HCT116 (cell line): Measurements from ENCODE around the gene CD34. TPM values are rescaled to one million over a fixed set of nuclear protein-coding genes. Genes with fewer than 3 reads are reported as not detected.

Experiments used
- ATAC-seq: fragments of 200-7000 bp; cut with Tn5 transposase; 2 replicates; pipeline ENCODE4 v1.9.1; 2020; ENCODE audit warnings: mild to moderate bottlenecking, moderate library complexity
- BruUV-seq: library from RNA; stranded (reverse); fragments of 400-500 nt; replicated peaks from 2 replicates; lab custom pipeline; 2021; lab: Mats Ljungman, UMichigan
- CTCF ChIA-PET: fragments of 300-600 bp; sonication (Branson Sonifier 250); formaldehyde crosslinking; loops from one replicate; lab custom pipeline; 2021; ENCODE audit warnings: antibody characterized with exemption; lab: Charles Lee
- POLR2A ChIA-PET: fragments of 300-600, 350-600 bp; sonication (Branson Sonifier 250); formaldehyde crosslinking; loops from one replicate; lab custom pipeline; 2021; ENCODE audit warnings: antibody characterized with exemption; lab: Charles Lee
- RAD21 ChIA-PET, 2 experiments: fragments of 300-600 bp; sonication (Branson Sonifier 250); formaldehyde crosslinking; loops; one replicate each; lab custom pipeline; 2023; ENCODE audit warnings: low total read pairs in 2 of 2; ENCODE audit not compliant: uncharacterized antibody in 2 of 2, unreplicated experiment in 2 of 2, low non-redundant PET in 1 of 2; lab: Charles Lee
- DNase-seq: peaks from one replicate; pipeline ENCODE4 v3.0.0-alpha.2; 2010; ENCODE audit warnings: low read depth, low spot score
- H2AFZ ChIP-seq: fragments of 200-600 bp; shearing (Covaris generic), sonication (generic); 2 replicates; pipeline ENCODE4 v1.6.1; 2017; ENCODE audit warnings: low read depth, mixed run types, mixed read lengths, antibody characterized with exemption, low read length; ENCODE audit not compliant: poor library complexity, severe bottlenecking
- H3K27ac ChIP-seq: 2 replicates; pipeline ENCODE4 v1.5.1; 2012; ENCODE audit warnings: low read depth, low read length
- H3K27me3 ChIP-seq: fragments of 200-600 bp; sonication (generic); 2 replicates; pipeline ENCODE4 v1.6.1; 2016; ENCODE audit warnings: mixed run types, low read length, mixed read lengths; ENCODE audit not compliant: insufficient read depth
- H3K36me3 ChIP-seq, 2 experiments: fragments of 200-500 bp in 1 of 2; fragments of 200-600 bp in 1 of 2; sonication (Bioruptor generic) in 1 of 2; sonication (generic) in 1 of 2; 2 replicates each; pipeline versions ENCODE4 v1.5.1 to v1.6.1; 2014 to 2016; ENCODE audit warnings: low read length in 2 of 2, inconsistent platforms in 1 of 2, mixed read lengths in 1 of 2, mixed run types in 1 of 2; ENCODE audit not compliant: insufficient read depth in 2 of 2, control insufficient read depth in 1 of 2
- H3K4me1 ChIP-seq, 2 experiments: fragments of 200-600 bp in 1 of 2; sonication (generic) in 1 of 2; 2 replicates each; pipeline versions ENCODE4 v1.5.1 to v1.6.1; 2012 to 2017; ENCODE audit warnings: low read length in 2 of 2, inconsistent platforms in 1 of 2, mild to moderate bottlenecking in 1 of 2, mixed read lengths in 1 of 2, mixed run types in 1 of 2, moderate library complexity in 1 of 2; ENCODE audit not compliant: insufficient read depth in 2 of 2, control insufficient read depth in 1 of 2
- H3K4me2 ChIP-seq: fragments of 200-600 bp; sonication (generic); 2 replicates; pipeline ENCODE4 v1.6.1; 2017; ENCODE audit warnings: mixed run types, low read length, mixed read lengths
- H3K4me3 ChIP-seq, 2 experiments: fragments of 200-600 bp in 1 of 2; sonication (generic) in 1 of 2; replicated peaks in 1 of 2; 2 replicates each; pipeline ENCODE4 v1.5.1; 2011 to 2016; ENCODE audit warnings: low read length in 2 of 2, control low read depth in 1 of 2, low read depth in 1 of 2, mild to moderate bottlenecking in 1 of 2, mixed read lengths in 1 of 2, mixed run types in 1 of 2
- H3K79me2 ChIP-seq: fragments of 200-600 bp; sonication (generic); 2 replicates; pipeline ENCODE4 v1.6.1; 2017; ENCODE audit warnings: mild to moderate bottlenecking, mixed run types, low read length, moderate library complexity, mixed read lengths; ENCODE audit not compliant: insufficient read depth
- H3K9ac ChIP-seq: fragments of 200-600 bp; sonication (generic); 2 replicates; pipeline ENCODE4 v1.6.1; 2016; ENCODE audit warnings: low read length, mixed read lengths
- H3K9me2 ChIP-seq: fragments of 200-600 bp; sonication (generic), shearing (Covaris generic); 2 replicates; pipeline ENCODE4 v1.6.1; 2017; ENCODE audit warnings: mixed run types, mild to moderate bottlenecking, moderate library complexity; ENCODE audit not compliant: insufficient read depth
- H3K9me3 ChIP-seq, 2 experiments: fragments of 200-500 bp in 1 of 2; fragments of 200-600 bp in 1 of 2; sonication (Bioruptor generic) in 1 of 2; sonication (generic) in 1 of 2; 2 replicates each; pipeline ENCODE4 v1.6.1; 2014 to 2017; ENCODE audit warnings: low read length in 2 of 2, mixed read lengths in 2 of 2, inconsistent platforms in 1 of 2, low read depth in 1 of 2, mild to moderate bottlenecking in 1 of 2, mixed run types in 1 of 2, moderate library complexity in 1 of 2; ENCODE audit not compliant: control insufficient read depth in 1 of 2, insufficient read depth in 1 of 2
- H4K20me1 ChIP-seq: fragments of 200-600 bp; sonication (generic), shearing (Covaris generic); 2 replicates; pipeline ENCODE4 v1.6.1; 2017; ENCODE audit warnings: mixed run types, mild to moderate bottlenecking, moderate library complexity; ENCODE audit not compliant: insufficient read depth
- CBX3 ChIP-seq: IDR thresholded peaks from 2 replicates; pipeline ENCODE4 v1.6.1; 2012; ENCODE audit warnings: low read depth
- CEBPB ChIP-seq: IDR thresholded peaks from 2 replicates; pipeline ENCODE4 v1.6.1; 2012; ENCODE audit warnings: low read depth
- EGR1 ChIP-seq: IDR thresholded peaks from 2 replicates; pipeline ENCODE4 v1.6.1; 2012; ENCODE audit warnings: low read depth
- ELF1 ChIP-seq: IDR thresholded peaks from 2 replicates; pipeline ENCODE4 v1.6.1; 2012; ENCODE audit warnings: low read depth, borderline replicate concordance
- EZH2 ChIP-seq: fragments of 200-600 bp; sonication (generic); IDR thresholded peaks from 2 replicates; pipeline ENCODE4 v1.6.1; 2017; ENCODE audit warnings: antibody characterized with exemption, mixed run types
- EZH2phosphoT487 ChIP-seq: fragments of 200-600 bp; IDR thresholded peaks from 2 replicates; pipeline ENCODE4 v1.6.1; 2018; ENCODE audit warnings: antibody characterized with exemption, borderline replicate concordance
- FOSL1 ChIP-seq: IDR thresholded peaks from 2 replicates; pipeline ENCODE4 v1.6.1; 2012; ENCODE audit warnings: low read depth
- JUND ChIP-seq: IDR thresholded peaks from 2 replicates; pipeline ENCODE4 v1.6.1; 2012
- POLR2A ChIP-seq: IDR thresholded peaks from 2 replicates; pipeline ENCODE4 v1.7.0; 2011; ENCODE audit warnings: borderline replicate concordance; ENCODE audit not compliant: insufficient read depth, insufficient read length; ENCODE audit errors: extremely low read depth
- RAD21 ChIP-seq: IDR thresholded peaks from 2 replicates; pipeline ENCODE4 v1.6.1; 2012; ENCODE audit warnings: low read depth, mild to moderate bottlenecking
- SIN3A ChIP-seq: IDR thresholded peaks from 2 replicates; pipeline ENCODE4 v1.6.1; 2012; ENCODE audit warnings: low read depth
- SP1 ChIP-seq: IDR thresholded peaks from 2 replicates; pipeline ENCODE4 v1.6.1; 2012; ENCODE audit warnings: low read depth
- SRF ChIP-seq: IDR thresholded peaks from 2 replicates; pipeline ENCODE4 v1.6.1; 2012; ENCODE audit warnings: low read depth
- TCF7L2 ChIP-seq: IDR thresholded peaks from 2 replicates; pipeline ENCODE4 v1.7.0; 2011; ENCODE audit warnings: borderline replicate concordance, inconsistent platforms; ENCODE audit not compliant: insufficient read depth, insufficient read length; ENCODE audit errors: extremely low read depth
- YY1 ChIP-seq: IDR thresholded peaks from 2 replicates; pipeline ENCODE4 v1.6.1; 2011; ENCODE audit warnings: low read length, low read depth, moderate library complexity, mild to moderate bottlenecking; ENCODE audit not compliant: insufficient replicate concordance; ENCODE audit errors: extremely low read depth
- ZNF274 ChIP-seq: fragments of 200-500 bp; sonication (Bioruptor generic); IDR thresholded peaks from 2 replicates; pipeline ENCODE4 v1.6.1; 2014; ENCODE audit warnings: mild to moderate bottlenecking, low read depth, low read length, inconsistent platforms
- intact Hi-C: fragments of 100-400 bp; cut with micrococcal nuclease; formaldehyde crosslinking; loops from 2 replicates; pipeline ENCODE4 v1.10.0; 2022
- total RNA-seq: library from RNA; stranded (reverse); gene quantifications from one replicate; pipeline ENCODE4 v1.2.1, GENCODE V29; 2021; ENCODE audit not compliant: unreplicated experiment
- TF ChIP-seq, protein P1 (sequence below): IDR thresholded peaks from 2 replicates; pipeline ENCODE4 v1.6.1; 2012
- TF ChIP-seq, protein P2 (sequence below): IDR thresholded peaks from 2 replicates; pipeline ENCODE4 v1.6.1; 2012
- TF ChIP-seq, protein P3 (sequence below): IDR thresholded peaks from 2 replicates; pipeline ENCODE4 v1.6.1; 2012; ENCODE audit warnings: low read depth

Gene CD34
- total RNA-seq, 1 experiment from 2014 or later: 0.07 TPM

DNA sequence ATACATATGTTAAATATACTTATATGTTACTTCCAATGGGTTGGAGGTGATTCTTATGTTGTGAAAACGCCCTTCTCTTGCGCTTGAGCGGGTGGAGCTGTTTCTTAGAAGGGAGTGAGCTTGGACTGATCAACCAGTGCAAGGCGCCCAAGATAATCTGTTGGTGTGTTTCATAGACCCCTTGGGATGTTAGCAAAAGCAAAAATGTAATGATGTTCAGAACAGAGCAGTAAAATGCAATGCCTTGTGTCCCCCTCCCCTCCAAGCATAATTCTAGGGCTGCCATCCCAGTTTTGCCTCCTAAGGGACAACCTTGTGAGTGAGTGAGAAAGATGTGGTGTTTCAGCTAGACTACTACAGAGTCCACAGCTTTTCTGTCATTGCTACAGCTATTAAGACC lies 6.2 kb upstream of the CD34 start:
- no peak for ATAC-seq
- intact Hi-C loops: no loop called here
- Histone ChIP-seq H3K4me2 (no peak overlapping the region), H3K79me2 (no peaks in the 10 kb centered on the region), H2AFZ (no peak overlapping the region), H3K4me1 (no peaks in the 10 kb centered on the region), H3K36me3 (no peaks in the 10 kb centered on the region), H3K27ac (no peak overlapping the region), H3K4me3 (no peak overlapping the region), H3K9ac (no peak overlapping the region), H3K9me2 (no peaks in the 10 kb centered on the region; the same call in 1 of the 2 replicates), H3K27me3 (0 out of 2 replicates have a peak, but pooled peaks cover 6% of the 10 kb centered on the region), H3K9me3 (no peaks in the 10 kb centered on the region), H4K20me1 (no peaks in the 10 kb centered on the region)
- ChIA-PET RAD21 (no interaction called here), POLR2A (no interaction called here), CTCF (no interaction called here)
- BruUV-seq: no TSS peak
- TF ChIP-seq JUND: no peak
- no peak for TF ChIP-seq CBX3
- TF ChIP-seq, protein P1, sequence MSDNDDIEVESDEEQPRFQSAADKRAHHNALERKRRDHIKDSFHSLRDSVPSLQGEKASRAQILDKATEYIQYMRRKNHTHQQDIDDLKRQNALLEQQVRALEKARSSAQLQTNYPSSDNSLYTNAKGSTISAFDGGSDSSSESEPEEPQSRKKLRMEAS: no peak
- TF ChIP-seq FOSL1: no peak
- no peak for TF ChIP-seq SP1
- no peak for TF ChIP-seq SIN3A
- TF ChIP-seq YY1: no peak
- TF ChIP-seq EZH2: no peak
- TF ChIP-seq CEBPB: no peak
- TF ChIP-seq, protein P2, sequence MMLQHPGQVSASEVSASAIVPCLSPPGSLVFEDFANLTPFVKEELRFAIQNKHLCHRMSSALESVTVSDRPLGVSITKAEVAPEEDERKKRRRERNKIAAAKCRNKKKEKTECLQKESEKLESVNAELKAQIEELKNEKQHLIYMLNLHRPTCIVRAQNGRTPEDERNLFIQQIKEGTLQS: no peak
- no peak for TF ChIP-seq POLR2A
- TF ChIP-seq, protein P3, sequence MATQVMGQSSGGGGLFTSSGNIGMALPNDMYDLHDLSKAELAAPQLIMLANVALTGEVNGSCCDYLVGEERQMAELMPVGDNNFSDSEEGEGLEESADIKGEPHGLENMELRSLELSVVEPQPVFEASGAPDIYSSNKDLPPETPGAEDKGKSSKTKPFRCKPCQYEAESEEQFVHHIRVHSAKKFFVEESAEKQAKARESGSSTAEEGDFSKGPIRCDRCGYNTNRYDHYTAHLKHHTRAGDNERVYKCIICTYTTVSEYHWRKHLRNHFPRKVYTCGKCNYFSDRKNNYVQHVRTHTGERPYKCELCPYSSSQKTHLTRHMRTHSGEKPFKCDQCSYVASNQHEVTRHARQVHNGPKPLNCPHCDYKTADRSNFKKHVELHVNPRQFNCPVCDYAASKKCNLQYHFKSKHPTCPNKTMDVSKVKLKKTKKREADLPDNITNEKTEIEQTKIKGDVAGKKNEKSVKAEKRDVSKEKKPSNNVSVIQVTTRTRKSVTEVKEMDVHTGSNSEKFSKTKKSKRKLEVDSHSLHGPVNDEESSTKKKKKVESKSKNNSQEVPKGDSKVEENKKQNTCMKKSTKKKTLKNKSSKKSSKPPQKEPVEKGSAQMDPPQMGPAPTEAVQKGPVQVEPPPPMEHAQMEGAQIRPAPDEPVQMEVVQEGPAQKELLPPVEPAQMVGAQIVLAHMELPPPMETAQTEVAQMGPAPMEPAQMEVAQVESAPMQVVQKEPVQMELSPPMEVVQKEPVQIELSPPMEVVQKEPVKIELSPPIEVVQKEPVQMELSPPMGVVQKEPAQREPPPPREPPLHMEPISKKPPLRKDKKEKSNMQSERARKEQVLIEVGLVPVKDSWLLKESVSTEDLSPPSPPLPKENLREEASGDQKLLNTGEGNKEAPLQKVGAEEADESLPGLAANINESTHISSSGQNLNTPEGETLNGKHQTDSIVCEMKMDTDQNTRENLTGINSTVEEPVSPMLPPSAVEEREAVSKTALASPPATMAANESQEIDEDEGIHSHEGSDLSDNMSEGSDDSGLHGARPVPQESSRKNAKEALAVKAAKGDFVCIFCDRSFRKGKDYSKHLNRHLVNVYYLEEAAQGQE: no peak
- TF ChIP-seq RAD21: no peak
- no peak for TF ChIP-seq TCF7L2
- TF ChIP-seq EZH2phosphoT487: no peak
- no peak for TF ChIP-seq SRF
- TF ChIP-seq ELF1: no peak
- no peak for TF ChIP-seq ZNF274
- TF ChIP-seq EGR1: no peak
- no peak for DNase-seq
